ENCODE measurements around the gene HPCAL1.
A peak's percentile ranks its signal among the peaks of the same experiment; 100 is the strongest.

HPCAL1 gene

DNA sequence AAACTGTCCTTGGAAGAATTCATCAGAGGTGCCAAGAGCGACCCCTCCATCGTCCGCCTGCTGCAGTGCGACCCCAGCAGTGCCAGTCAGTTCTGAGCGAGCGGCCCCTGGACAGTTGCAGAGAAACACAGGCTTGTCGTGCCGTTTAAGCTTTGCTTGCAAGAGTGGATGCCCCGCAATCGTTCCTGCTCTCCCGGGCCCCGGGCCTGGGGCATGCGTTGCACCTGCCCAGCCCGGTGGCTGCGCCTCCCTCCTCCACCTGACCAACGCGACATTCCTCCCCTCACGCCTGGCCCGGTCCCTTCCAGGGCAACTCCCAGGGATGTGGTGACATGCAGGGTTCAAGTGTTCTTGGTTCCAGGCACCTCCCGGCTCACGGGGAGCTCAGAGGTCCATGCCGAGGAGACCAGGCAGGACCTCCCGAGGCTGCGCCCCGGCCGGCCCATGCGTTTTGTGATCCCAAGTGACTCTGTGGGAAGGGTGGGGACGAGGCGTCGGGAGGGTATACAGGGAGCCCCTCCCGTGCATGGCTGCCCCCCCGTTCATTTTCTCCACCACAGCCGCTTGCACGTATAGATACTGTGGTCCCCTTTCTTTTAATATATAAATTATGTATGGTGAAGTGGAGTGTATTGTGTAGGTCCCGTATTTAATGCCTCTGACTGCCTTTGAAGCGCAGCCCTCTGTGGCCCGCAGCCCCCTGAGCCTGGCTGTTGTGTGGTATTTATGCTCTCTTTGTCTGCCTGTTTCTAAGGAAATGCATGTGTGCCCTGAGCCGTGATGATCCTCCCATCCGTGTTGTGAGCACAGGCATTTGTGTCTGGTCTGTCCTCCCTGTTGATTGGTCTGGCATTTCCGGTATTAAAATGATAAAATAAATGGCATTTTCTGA, 124.3 kb downstream of the HPCAL1 start:
- Histone ChIP-seq H3K27ac (no peak overlapping the region), H3K4me3 (no peak overlapping the region)

DNA sequence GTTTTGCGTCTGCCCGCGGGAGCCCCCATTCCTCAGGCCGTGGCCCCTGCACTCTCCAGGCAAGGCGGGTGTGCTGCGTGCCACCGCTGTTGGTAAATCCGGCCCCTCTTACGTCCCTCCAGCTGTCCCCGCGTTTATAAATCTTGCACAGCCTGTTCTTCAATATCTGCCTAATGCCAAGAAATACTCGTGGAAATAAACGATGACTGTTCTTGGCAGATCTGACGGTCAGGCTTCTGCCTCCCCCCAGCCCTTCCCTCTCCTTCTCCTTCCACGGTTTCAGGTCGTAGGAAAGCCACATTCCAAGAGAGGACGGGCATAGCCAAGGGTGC, 124.9 kb downstream of the HPCAL1 start:
- no peak overlapping the region for H3K4me3 ChIP-seq
- H3K27ac ChIP-seq = no peak overlapping the region

GRCh38 chr2:10428355-10428754, 125.7 kb downstream of the HPCAL1 start:
- no peak overlapping the region for H3K4me3 ChIP-seq
- no peak overlapping the region for H3K27ac ChIP-seq

- Histone ChIP-seq H3K4me3 (no peak overlapping the region), H3K27ac (no peak overlapping the region)
Measured at GRCh38 chr2:10428924-10429323, 126.2 kb downstream of the HPCAL1 start.

GRCh38 chr2:10430886-10431622, 128.3 kb downstream of the HPCAL1 start:
- Histone ChIP-seq H3K27ac (no peak overlapping the region), H3K4me3 (no peak overlapping the region)

DNA sequence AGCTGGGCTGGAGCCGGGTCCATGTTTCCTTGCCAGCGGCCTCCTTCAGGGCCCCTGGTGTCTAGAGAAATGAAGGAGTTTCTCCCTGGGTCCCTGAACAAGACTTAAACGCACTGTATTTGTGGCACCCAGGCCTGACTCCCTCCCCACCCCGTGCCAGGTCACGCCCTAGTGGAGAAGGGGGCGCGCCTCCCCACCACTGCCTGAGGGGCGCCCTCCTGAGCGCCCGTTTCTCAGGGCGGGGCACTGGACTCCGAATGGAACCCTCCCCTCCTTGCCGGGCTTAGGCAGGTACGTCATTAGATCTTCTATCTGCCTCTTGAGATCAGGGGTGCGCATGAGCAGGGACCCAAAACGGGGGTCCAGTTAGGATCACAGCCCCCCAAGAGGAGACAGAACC, 129.1 kb downstream of the HPCAL1 start:
- Histone ChIP-seq H3K27ac (peak overlapping the region in 3 of 21 experiments; percentile 27 to 74 (median 31)), H3K4me3 (peak overlapping the region in 5 of 7 experiments; percentile 10 to 42 (median 34))

DNA sequence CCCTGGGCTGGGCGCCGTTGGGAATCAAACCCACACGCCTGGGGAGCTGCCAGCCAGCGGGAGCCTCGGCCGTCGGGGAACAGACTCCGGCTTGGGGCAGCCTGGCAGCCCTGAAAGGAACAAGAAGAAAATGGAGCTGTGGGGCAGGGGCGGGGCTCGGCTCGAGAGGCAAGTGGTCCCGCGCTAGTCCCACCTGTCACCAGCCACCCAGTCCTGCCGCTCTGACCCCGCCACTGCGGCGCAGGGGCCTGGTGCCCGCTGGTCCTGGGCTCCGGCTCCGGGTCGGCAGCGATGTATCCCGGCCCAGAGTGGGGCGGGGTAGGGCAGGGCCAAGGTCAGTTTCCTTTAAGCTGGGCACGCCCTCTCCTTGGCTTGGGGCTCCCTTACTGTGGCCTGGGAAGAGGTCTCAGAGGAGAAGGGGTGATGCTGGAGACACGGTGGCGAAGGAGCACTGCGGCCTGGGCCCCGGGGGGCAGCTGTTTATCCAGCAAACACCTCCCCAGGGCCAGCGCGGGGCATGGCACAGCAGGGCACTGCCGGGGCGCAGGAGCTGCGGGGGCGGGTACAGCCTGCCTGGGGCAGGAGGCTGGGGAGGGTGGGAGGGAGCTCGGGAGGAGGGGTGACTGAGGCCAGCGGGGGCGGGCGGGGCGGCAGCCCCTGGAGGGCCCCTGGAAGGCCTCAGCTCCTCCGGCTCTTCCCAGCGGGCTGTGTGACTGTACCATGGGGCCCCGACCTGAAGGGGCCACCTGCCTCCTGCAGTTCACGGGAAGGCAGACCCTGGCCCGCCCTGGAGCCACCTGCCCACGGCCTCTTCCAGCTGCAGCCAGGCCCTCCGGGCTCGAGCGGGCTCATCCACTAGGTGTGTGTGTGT, 129.8 kb downstream of the HPCAL1 start:
- H3K4me3 ChIP-seq = peak overlapping the region in 6 of 7 experiments; percentile 10 to 42 (median 31)
- peak overlapping the region in 3 of 21 experiments; percentile 27 to 74 (median 31) for H3K27ac ChIP-seq

DNA sequence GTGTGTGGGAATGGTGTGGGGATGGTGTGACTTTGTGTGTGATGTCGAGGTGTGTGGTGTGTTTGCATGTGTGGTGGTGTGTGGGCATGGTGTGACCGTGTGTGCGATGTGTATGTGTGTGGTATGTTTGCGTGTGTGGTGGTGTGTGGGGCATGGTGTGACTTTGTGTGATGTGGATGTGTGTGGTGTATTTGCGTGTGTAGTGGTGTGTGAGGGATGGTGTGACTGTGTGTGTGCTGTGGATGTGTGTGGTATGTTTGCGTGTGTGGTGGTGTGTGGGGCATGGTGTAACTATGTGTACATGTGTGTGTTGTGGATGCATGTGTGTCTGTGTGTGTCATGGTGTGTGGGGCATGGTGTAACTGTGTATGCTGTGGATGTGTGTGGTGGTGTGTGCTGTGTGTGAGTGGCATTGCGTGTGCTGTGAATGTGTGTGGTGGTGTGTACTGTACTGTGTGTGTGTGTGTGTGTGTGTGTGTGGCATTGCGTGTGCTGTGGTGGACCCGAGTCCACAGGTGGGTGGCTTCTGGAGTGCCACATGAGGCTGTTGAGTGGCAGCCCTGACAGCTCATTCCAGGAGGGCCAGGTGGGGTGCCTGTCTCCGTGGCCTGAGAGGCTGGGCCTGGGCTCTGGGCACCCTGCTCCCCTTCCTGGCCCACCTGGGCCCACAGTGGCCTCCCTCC, 130.7 kb downstream of the HPCAL1 start:
- H3K4me3 ChIP-seq = no peak overlapping the region
- no peak overlapping the region for H3K27ac ChIP-seq

DNA sequence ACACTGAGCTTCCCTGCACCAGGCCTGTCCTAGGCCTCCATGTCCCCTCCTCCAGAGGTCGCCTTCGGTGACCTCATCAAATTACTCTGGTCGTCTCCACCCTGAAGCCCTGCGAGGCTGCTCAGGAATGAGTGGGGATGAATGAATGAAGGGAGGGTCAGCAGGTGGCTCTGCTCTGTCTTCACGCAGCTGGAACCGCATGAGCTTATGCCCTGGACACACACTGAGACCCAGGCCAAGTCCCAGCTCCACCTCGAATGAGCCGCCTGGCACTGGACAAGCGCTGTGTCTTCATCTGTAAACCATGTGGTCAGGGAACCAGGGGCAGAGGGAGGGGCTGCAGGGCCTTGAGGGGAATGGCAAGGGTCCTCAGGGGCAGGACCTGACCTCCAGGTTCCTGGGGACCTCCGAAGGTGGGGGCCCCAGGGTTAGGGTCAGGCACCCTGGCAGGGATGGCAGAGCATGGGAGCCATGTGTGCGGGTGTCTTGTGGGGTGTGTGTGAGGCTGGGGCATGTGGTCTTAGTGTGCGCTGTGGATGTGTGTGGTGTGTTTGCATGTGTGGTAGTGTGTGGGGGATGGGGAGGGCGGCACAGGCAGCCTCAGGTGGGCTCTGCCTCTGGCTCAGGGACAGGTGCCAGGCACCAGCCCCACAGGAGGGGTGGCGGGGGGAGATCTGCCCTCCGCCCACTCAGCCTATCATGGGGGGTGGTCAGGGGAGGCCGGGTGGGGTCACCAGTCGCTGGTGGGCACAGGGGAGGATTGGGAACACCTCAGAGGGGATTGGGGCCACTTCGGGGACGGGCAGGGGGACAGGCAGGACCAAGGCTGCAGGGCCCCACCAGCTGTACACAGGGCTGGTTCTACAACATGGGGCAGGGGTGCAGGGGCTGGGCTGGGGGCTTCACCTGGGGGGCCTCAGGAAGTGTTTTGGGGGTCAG, 131.5 kb downstream of the HPCAL1 start:
- Histone ChIP-seq H3K27ac (no peak overlapping the region), H3K4me3 (no peak overlapping the region)

- no peak overlapping the region for H3K27ac ChIP-seq
- no peak overlapping the region for H3K4me3 ChIP-seq
Measured at GRCh38 chr2:10434886-10435819, 132.4 kb downstream of the HPCAL1 start.

GRCh38 chr2:10435820-10436204, 133.1 kb downstream of the HPCAL1 start:
- Histone ChIP-seq H3K4me3 (no peak overlapping the region), H3K27ac (no peak overlapping the region)

DNA sequence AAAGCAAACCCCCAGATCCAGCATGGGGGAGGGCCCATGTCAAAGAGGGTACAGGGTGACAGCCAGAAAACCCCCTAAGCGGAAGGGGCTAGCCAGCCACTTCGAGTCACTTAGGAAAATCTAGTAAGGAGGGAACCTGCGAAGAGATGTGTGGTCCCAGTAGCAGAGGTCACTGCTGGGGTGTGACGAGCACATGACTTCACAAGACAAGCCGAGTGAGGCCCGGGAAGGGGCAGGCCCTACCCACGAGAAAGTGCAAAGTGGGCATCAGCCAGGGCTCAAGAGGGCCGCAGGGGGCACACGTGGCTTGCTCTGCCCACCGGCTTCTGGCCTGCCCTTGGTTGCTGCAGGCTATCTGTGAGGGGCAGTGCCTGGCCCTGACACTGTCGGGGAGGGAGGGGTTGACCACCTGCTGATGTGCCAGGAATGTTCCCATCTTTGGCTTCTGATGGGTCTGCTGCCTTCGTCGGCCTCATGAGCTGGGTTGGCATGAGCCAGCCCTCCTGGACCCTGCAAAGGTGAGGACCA, 133.9 kb downstream of the HPCAL1 start:
- Histone ChIP-seq H3K4me3 (no peak overlapping the region), H3K27ac (no peak overlapping the region)

GRCh38 chr2:10437806-10438205, 135.1 kb downstream of the HPCAL1 start:
- no peak overlapping the region for H3K4me3 ChIP-seq

DNA sequence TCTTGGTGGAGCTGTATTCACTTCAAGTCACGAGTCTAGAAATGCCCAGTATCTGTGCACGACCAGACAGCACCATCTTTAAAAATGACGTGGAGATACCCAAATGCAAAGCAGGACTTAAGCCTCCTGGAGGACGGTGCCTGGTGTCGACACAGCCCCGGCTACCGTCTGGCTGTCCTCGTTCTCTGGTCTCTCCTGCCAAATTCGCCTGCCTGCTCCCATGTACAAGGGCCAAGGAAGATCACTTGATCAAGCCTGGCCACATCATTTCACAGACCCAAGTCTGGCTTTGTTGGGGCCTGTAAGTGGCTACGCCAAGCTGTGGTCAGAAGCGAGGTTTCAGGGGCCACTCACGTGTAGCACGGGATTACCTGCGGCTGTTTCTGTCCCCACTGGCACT, 136.0 kb downstream of the HPCAL1 start:
- Histone ChIP-seq H3K4me3 (no peak overlapping the region), H3K27ac (no peak overlapping the region)

More at GRCh38 chr2:10437806-10438205, 135.1 kb downstream of the HPCAL1 start:
- H3K27ac ChIP-seq = no peak overlapping the region

- no peak overlapping the region for H3K27ac ChIP-seq
- H3K4me3 ChIP-seq = no peak overlapping the region
Measured at GRCh38 chr2:10439185-10439879, 136.6 kb downstream of the HPCAL1 start.

DNA sequence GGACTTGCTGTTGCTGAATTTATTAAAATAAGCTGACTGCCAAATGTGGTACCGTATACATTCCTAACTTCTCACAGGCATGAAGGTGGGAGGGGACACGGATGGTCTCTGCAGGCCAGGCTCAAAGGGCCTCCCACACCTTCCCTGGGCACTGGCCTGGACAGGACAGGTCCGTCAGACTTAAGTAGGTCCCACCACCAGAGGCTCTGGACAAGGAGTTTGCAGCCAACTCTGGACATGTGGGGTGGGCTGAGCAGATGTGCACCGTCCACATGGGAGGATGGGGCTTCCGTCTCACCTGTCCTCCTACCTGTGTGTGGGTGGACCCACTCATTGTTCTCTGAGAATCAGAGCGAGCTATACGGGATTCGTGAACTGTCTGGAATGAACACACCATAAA, 137.3 kb downstream of the HPCAL1 start:
- H3K27ac ChIP-seq = no peak overlapping the region
- H3K4me3 ChIP-seq = no peak overlapping the region

GRCh38 chr2:10440736-10441135, 138.0 kb downstream of the HPCAL1 start:
- Histone ChIP-seq H3K4me3 (no peak overlapping the region), H3K27ac (no peak overlapping the region)

All from skin epidermis (tissue), 12 donors.